Panc1 (cell line): ENCODE results near the gene FGGY.

Source experiments
- POLR2AphosphoS5 ChIP-seq: IDR thresholded peaks from 2 replicates; pipeline ENCODE4 v1.6.1; 2012; ENCODE audit warnings: mild to moderate bottlenecking, low read depth, low read length, moderate library complexity
- TF ChIP-seq, protein P1 (sequence below): fragments of 450-650 bp; IDR thresholded peaks from 2 replicates; pipeline ENCODE4 v1.5.1; 2017; ENCODE audit warnings: mild to moderate bottlenecking
- TF ChIP-seq, protein P2 (sequence below), 2 experiments: IDR thresholded peaks; 2 replicates each; pipeline ENCODE4 v1.6.1; 2011 to 2012; ENCODE audit warnings: low read depth in 2 of 2, control low read depth in 1 of 2, low read length in 1 of 2, mild to moderate bottlenecking in 1 of 2, moderate library complexity in 1 of 2; ENCODE audit not compliant: insufficient read depth in 1 of 2

DNA sequence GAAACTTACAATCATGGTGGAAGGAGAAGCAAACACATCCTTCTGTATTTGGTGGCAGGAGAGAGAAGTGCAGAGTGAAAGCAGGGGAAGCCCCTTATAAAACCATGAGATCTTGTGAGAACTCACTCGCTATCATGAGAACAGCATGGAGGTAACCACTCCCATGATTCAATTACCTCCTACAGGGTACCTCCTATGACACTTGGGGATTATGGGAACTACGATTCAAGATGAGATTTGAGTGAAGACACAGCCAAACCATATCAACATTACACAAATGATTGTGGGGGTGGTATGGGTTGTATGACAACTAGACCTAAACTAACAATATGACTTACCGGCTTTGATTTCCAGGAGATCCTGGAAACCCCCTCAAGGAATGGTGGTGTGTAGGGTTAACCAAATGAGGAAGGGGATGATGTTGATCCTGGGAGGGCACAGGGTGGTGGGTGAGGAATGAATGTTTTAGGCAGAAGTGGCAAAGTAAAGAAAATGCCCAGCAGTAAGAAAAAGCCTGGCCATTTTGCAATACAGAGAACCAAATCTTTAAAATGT, 80.5 kb downstream of the FGGY start:
- TF ChIP-seq, protein P1, sequence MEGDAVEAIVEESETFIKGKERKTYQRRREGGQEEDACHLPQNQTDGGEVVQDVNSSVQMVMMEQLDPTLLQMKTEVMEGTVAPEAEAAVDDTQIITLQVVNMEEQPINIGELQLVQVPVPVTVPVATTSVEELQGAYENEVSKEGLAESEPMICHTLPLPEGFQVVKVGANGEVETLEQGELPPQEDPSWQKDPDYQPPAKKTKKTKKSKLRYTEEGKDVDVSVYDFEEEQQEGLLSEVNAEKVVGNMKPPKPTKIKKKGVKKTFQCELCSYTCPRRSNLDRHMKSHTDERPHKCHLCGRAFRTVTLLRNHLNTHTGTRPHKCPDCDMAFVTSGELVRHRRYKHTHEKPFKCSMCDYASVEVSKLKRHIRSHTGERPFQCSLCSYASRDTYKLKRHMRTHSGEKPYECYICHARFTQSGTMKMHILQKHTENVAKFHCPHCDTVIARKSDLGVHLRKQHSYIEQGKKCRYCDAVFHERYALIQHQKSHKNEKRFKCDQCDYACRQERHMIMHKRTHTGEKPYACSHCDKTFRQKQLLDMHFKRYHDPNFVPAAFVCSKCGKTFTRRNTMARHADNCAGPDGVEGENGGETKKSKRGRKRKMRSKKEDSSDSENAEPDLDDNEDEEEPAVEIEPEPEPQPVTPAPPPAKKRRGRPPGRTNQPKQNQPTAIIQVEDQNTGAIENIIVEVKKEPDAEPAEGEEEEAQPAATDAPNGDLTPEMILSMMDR = no peak
- TF ChIP-seq POLR2AphosphoS5 = no peak
- TF ChIP-seq, protein P2, sequence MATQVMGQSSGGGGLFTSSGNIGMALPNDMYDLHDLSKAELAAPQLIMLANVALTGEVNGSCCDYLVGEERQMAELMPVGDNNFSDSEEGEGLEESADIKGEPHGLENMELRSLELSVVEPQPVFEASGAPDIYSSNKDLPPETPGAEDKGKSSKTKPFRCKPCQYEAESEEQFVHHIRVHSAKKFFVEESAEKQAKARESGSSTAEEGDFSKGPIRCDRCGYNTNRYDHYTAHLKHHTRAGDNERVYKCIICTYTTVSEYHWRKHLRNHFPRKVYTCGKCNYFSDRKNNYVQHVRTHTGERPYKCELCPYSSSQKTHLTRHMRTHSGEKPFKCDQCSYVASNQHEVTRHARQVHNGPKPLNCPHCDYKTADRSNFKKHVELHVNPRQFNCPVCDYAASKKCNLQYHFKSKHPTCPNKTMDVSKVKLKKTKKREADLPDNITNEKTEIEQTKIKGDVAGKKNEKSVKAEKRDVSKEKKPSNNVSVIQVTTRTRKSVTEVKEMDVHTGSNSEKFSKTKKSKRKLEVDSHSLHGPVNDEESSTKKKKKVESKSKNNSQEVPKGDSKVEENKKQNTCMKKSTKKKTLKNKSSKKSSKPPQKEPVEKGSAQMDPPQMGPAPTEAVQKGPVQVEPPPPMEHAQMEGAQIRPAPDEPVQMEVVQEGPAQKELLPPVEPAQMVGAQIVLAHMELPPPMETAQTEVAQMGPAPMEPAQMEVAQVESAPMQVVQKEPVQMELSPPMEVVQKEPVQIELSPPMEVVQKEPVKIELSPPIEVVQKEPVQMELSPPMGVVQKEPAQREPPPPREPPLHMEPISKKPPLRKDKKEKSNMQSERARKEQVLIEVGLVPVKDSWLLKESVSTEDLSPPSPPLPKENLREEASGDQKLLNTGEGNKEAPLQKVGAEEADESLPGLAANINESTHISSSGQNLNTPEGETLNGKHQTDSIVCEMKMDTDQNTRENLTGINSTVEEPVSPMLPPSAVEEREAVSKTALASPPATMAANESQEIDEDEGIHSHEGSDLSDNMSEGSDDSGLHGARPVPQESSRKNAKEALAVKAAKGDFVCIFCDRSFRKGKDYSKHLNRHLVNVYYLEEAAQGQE (IDR thresholded peaks at IDR 0.05; ENCODE audit: insufficient read depth in 1 of 2, low read depth in 2 of 2, low read length in 1 of 2) = no peak
